ENCODE data around the gene SYT5. TPM values are rescaled to one million over a fixed set of nuclear protein-coding genes. Genes with fewer than 3 reads are reported as not detected.
"Not testable (repeated sequence)": the region's sequence is repeated elsewhere in the genome, so short reads cannot be mapped to it uniquely, and the experiment has no call there.

Gene SYT5
- total RNA-seq, 1 experiment from 2014 or later = 0.71 TPM

GRCh38 chr19:55202199-55202598 is 22.1 kb upstream of the SYT5 start:
- peak; percentile 42 for DNase-seq
- BruUV-seq (replicated peaks); H3K27me3 Mint-ChIP-seq (ENCODE audit: unreplicated experiment); intact Hi-C loops (cut with micrococcal nuclease; ENCODE audit: unreplicated experiment); H3K9me3 Mint-ChIP-seq (ENCODE audit: low read depth, unreplicated experiment); H3K27ac Mint-ChIP-seq (ENCODE audit: unreplicated experiment); H3K4me3 Mint-ChIP-seq (ENCODE audit: low read depth, unreplicated experiment): not testable (repeated sequence)
- H3K36me3 Mint-ChIP-seq (ENCODE audit: insufficient read depth, unreplicated experiment) = peaks cover 23% of the 10 kb centered on the region
- TF ChIP-seq CTCF (IDR thresholded peaks at IDR 0.05; ENCODE audit: unreplicated experiment) = peak; percentile 31
- H3K4me1 Mint-ChIP-seq (ENCODE audit: low read depth, unreplicated experiment) = peaks cover 10% of the 10 kb centered on the region
- CTCF ChIA-PET = interaction anchor here (0.7 kb wide), 1 partner anchor 100 kb away, joined by 3 read pairs; no protein-coding TSS in a partner anchor

- intact Hi-C loops (cut with micrococcal nuclease; ENCODE audit: unreplicated experiment) = no loop called here
- Mint-ChIP-seq H3K4me1 (ENCODE audit: low read depth, unreplicated experiment) (no peaks in the 10 kb centered on the region), H3K27ac (ENCODE audit: unreplicated experiment) (no peak overlapping the region), H3K27me3 (ENCODE audit: unreplicated experiment) (no peaks in the 10 kb centered on the region), H3K36me3 (ENCODE audit: insufficient read depth, unreplicated experiment) (peaks cover 14% of the 10 kb centered on the region), H3K4me3 (ENCODE audit: low read depth, unreplicated experiment) (no peak overlapping the region), H3K9me3 (ENCODE audit: low read depth, unreplicated experiment) (no peaks in the 10 kb centered on the region)
- CTCF ChIA-PET = interaction anchor here (0.5 kb wide), 1 partner anchor 1170 kb away, joined by 4 read pairs; no protein-coding TSS in a partner anchor
- no peak for TF ChIP-seq CTCF (IDR thresholded peaks at IDR 0.05; ENCODE audit: unreplicated experiment)
- DNase-seq = no peak
- BruUV-seq (replicated peaks) = no TSS peak
Measured at GRCh38 chr19:55199620-55200204, 19.6 kb upstream of the SYT5 start.

DNA sequence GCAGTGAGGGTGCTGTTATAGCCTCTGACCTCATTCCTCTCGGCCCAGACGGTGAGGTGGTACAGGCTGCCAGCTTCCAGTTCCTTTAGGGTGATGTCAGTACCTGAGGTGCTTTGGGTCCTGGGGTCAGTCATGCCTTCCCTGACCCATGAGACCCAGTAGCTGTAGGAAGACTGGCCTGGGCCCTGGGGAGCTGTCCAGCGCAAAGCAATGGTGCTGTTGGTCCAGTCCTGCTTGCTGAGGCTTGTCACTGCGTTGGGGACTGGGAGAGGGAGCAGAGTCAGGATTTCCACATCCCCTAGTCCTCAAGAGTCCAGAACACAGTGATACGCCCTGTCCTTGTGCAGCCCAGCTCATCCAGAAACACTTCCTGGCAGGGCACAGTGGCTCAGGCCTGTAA is 18.6 kb upstream of the SYT5 start:
- Mint-ChIP-seq H3K9me3 (ENCODE audit: low read depth, unreplicated experiment) (no peaks in the 10 kb centered on the region), H3K27ac (ENCODE audit: unreplicated experiment) (no peak overlapping the region), H3K36me3 (ENCODE audit: insufficient read depth, unreplicated experiment) (peaks cover 14% of the 10 kb centered on the region), H3K4me3 (ENCODE audit: low read depth, unreplicated experiment) (no peak overlapping the region), H3K4me1 (ENCODE audit: low read depth, unreplicated experiment) (no peaks in the 10 kb centered on the region), H3K27me3 (ENCODE audit: unreplicated experiment) (no peaks in the 10 kb centered on the region)
- intact Hi-C loops (cut with micrococcal nuclease; ENCODE audit: unreplicated experiment) = no loop called here
- no peak for DNase-seq
- CTCF ChIA-PET = no interaction called here
- TF ChIP-seq CTCF (IDR thresholded peaks at IDR 0.05; ENCODE audit: unreplicated experiment) = no peak
- BruUV-seq (replicated peaks) = no TSS peak

- Mint-ChIP-seq H3K9me3 (ENCODE audit: low read depth, unreplicated experiment) (no peaks in the 10 kb centered on the region), H3K36me3 (ENCODE audit: insufficient read depth, unreplicated experiment) (peaks cover 14% of the 10 kb centered on the region), H3K4me1 (ENCODE audit: low read depth, unreplicated experiment) (no peaks in the 10 kb centered on the region), H3K4me3 (ENCODE audit: low read depth, unreplicated experiment) (no peak overlapping the region), H3K27me3 (ENCODE audit: unreplicated experiment) (no peaks in the 10 kb centered on the region), H3K27ac (ENCODE audit: unreplicated experiment) (no peak overlapping the region)
- DNase-seq = no peak
- no peak for TF ChIP-seq CTCF (IDR thresholded peaks at IDR 0.05; ENCODE audit: unreplicated experiment)
- no TSS peak for BruUV-seq (replicated peaks)
- CTCF ChIA-PET = interaction anchor here (0.6 kb wide), 1 partner anchor 192 kb away, joined by 4 read pairs; no protein-coding TSS in a partner anchor
- intact Hi-C loops (cut with micrococcal nuclease; ENCODE audit: unreplicated experiment) = no loop called here
Measured at GRCh38 chr19:55197528-55197927, 17.4 kb upstream of the SYT5 start.
